Measurements from ENCODE around the gene GRB2. TPM values are rescaled to one million over a fixed set of nuclear protein-coding genes. Genes with fewer than 3 reads are reported as not detected.

The GRB2 gene
- total RNA-seq, 1 experiment from 2014 or later = 79.7 TPM

DNA sequence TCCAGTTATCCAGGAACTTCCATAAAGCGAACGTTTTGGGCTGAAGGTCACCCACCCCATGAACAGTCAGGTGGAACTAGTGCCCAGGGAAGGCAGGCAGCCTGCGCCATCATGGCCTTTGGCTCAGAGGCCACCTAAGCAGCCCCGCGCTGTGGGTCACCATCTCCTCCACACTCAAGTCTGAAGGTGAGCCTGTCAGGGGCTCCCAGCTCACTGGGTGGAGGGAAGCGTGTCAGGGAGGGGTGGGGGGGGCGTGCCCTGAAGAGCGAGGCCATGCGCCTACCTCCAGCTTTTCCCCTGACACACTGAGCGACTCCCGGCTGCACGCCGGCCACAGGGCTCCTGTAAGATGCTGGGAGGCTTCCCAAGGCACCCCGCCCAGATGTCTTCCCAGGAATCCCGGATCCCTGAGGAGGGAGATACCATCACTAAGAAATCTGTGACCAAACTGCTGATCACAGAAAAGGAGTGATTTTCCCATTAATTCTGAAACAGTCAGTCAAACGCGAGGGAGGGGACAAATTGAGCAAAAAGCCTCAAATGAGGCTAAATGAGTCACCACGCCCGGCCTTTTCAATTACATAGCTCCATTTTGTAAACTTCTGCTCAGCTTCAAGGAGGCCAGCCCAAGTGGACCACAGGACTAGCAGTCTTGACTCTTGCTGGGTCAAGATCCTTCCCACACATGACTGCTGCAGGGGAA lies 89.8 kb downstream of the GRB2 start:
- BruUV-seq (replicated peaks) = no TSS peak
- H3K27me3 Mint-ChIP-seq (ENCODE audit: unreplicated experiment) = no peaks in the 10 kb centered on the region
- no peaks in the 10 kb centered on the region for H3K9me3 Mint-ChIP-seq (ENCODE audit: low read depth, unreplicated experiment)
- intact Hi-C loops (cut with micrococcal nuclease; ENCODE audit: unreplicated experiment) = no loop called here
- TF ChIP-seq, protein P1, sequence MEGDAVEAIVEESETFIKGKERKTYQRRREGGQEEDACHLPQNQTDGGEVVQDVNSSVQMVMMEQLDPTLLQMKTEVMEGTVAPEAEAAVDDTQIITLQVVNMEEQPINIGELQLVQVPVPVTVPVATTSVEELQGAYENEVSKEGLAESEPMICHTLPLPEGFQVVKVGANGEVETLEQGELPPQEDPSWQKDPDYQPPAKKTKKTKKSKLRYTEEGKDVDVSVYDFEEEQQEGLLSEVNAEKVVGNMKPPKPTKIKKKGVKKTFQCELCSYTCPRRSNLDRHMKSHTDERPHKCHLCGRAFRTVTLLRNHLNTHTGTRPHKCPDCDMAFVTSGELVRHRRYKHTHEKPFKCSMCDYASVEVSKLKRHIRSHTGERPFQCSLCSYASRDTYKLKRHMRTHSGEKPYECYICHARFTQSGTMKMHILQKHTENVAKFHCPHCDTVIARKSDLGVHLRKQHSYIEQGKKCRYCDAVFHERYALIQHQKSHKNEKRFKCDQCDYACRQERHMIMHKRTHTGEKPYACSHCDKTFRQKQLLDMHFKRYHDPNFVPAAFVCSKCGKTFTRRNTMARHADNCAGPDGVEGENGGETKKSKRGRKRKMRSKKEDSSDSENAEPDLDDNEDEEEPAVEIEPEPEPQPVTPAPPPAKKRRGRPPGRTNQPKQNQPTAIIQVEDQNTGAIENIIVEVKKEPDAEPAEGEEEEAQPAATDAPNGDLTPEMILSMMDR (IDR thresholded peaks at IDR 0.05; ENCODE audit: unreplicated experiment) = no peak
- H3K36me3 Mint-ChIP-seq (ENCODE audit: insufficient read depth, unreplicated experiment) = peaks cover 25% of the 10 kb centered on the region
- no peaks in the 10 kb centered on the region for H3K4me1 Mint-ChIP-seq (ENCODE audit: low read depth, unreplicated experiment)
- CTCF ChIA-PET = interaction anchor here (0.7 kb wide), 1 partner anchor 142 kb away, joined by 5 read pairs; no protein-coding TSS in a partner anchor
- H3K27ac Mint-ChIP-seq (ENCODE audit: unreplicated experiment) = no peak overlapping the region
- no peak for DNase-seq
- no peak overlapping the region for H3K4me3 Mint-ChIP-seq (ENCODE audit: low read depth, unreplicated experiment)

DNA sequence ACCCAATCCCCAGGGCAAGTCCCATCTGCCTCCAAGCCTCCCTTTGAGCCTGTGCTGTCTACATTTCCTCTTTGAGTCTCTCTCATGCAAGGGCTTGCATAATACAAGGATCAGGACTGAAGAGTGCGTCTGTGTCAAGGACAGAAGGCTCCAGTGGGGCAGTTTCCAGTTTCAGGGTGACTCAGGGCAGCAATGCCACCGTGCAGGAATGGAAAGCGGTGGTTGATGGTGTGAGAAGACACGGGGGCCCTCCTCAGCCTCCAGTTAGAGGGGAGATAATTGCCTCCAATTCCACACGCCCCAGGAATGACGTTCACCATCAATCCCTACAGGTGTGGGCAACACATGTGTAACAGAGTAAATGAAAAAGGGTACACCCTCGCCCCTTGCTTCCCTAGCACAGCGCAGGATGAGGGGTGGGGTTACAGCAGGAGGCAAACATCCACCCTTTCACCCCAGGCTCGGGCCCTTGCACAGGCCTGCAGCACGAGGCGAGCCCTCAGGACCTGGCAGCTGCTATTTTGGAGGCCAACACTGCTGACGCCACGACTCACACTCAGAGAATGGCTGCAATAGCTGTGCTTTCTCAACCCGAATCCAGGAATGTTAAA lies 91.4 kb downstream of the GRB2 start:
- Mint-ChIP-seq H3K27me3 (ENCODE audit: unreplicated experiment) (no peaks in the 10 kb centered on the region), H3K4me3 (ENCODE audit: low read depth, unreplicated experiment) (no peak overlapping the region), H3K9me3 (ENCODE audit: low read depth, unreplicated experiment) (no peaks in the 10 kb centered on the region), H3K4me1 (ENCODE audit: low read depth, unreplicated experiment) (peaks cover 10% of the 10 kb centered on the region), H3K36me3 (ENCODE audit: insufficient read depth, unreplicated experiment) (peaks cover 13% of the 10 kb centered on the region), H3K27ac (ENCODE audit: unreplicated experiment) (no peak overlapping the region)
- DNase-seq = no peak
- BruUV-seq (replicated peaks) = no TSS peak
- CTCF ChIA-PET = interaction anchor here (0.7 kb wide), 2 partner anchors 101 to 441 kb away, joined by 3 read pairs; no protein-coding TSS in a partner anchor
- TF ChIP-seq, protein P1 (IDR thresholded peaks at IDR 0.05; ENCODE audit: unreplicated experiment) = no peak
- intact Hi-C loops (cut with micrococcal nuclease; ENCODE audit: unreplicated experiment) = no loop called here

DNA sequence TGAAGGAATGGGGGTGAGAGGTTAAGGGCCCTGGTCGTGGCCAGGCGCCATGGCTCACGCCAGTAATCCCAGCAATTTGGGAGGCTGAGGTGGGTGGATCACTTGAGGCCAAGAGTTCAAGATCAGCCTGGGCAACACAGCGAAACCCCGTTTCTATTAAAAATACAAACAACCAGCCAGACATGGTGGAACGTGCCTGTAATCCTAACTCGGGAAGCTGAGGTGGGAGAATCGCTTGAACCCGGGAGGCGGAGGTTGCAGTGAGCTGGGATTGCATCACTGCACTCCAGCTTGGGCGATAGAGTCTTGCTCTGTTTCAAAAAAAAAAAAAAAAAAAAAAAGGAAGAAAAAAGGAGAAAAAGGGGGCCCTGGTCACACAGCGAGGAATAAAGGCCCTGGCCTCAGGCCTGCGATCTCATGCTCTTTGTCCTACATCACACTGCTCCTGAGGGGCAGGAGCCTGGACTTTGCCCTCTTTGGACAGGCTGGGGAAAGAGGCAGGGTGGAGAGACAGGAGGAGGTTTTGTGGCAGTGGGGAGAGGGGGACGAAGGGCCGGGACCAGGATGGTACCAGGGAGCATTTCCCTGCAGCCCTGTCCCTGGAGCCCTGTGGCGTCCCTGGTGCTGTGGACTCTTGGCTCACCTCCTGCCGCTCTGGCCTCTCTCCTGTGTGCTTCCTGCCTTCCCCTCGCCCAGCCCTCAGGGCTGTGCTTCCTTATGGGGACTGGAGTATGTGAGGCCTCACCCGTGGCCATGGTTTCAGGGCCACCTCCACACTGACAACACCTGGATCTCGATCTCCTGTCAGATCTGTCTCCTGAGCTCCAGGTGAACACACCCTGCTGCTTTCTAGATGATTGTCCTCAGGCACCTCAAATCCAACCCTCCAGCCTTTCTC lies 96.5 kb downstream of the GRB2 start:
- intact Hi-C loops (cut with micrococcal nuclease; ENCODE audit: unreplicated experiment) = no loop called here
- peak overlapping the region; percentile 35 for H3K4me3 Mint-ChIP-seq (ENCODE audit: low read depth, unreplicated experiment)
- CTCF ChIA-PET = interaction anchor here (0.6 kb wide), 1 partner anchor 13 kb away, joined by 3 read pairs; no protein-coding TSS in a partner anchor
- peak overlapping the region; percentile 71 for H3K27ac Mint-ChIP-seq (ENCODE audit: unreplicated experiment)
- no peaks in the 10 kb centered on the region for H3K9me3 Mint-ChIP-seq (ENCODE audit: low read depth, unreplicated experiment)
- TF ChIP-seq, protein P1 (IDR thresholded peaks at IDR 0.05; ENCODE audit: unreplicated experiment) = no peak
- H3K4me1 Mint-ChIP-seq (ENCODE audit: low read depth, unreplicated experiment) = peaks cover 16% of the 10 kb centered on the region
- H3K27me3 Mint-ChIP-seq (ENCODE audit: unreplicated experiment) = no peaks in the 10 kb centered on the region
- peak; percentile 32 for DNase-seq
- H3K36me3 Mint-ChIP-seq (ENCODE audit: insufficient read depth, unreplicated experiment) = peaks cover 9% of the 10 kb centered on the region
- no TSS peak for BruUV-seq (replicated peaks)

DNA sequence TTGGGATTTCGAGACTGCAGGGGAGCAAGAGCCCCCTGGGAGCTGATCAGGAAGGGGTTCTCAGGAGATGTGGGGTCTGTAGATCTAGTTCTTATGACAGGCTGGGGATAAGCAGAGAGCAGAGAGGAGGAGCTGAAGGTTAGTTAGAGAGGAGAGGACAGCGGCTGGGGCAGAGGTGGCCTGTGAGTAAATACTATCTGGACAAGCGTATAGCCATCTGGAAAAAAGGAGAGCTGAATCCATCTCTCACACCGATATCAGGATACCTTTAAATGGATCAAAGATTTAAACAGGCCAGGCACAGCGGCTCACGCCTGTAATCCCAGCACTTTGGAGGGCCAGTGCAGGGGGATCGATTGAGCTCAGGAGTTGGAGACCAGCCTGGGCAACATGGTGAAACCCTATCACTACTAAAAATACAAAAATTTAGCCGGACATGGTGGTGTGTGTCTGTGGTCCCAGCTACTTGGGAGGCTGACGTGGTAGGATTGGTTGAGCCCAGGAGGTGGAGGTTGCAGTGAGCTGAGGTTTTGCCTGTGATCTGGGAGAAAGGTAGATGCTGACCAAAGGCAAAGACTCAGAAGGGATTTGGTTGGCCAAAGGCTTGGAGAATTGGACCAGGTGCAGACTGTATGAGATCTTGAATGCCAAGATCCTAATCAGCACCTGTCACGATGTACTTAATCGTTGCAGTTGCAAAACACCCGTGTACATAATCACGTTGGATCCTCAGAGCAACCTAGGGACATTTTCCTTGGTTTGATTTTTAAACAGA lies 97.3 kb downstream of the GRB2 start:
- TF ChIP-seq, protein P1 (IDR thresholded peaks at IDR 0.05; ENCODE audit: unreplicated experiment) = no peak
- no peak overlapping the region for H3K27ac Mint-ChIP-seq (ENCODE audit: unreplicated experiment)
- H3K4me3 Mint-ChIP-seq (ENCODE audit: low read depth, unreplicated experiment) = no peak overlapping the region
- peaks cover 16% of the 10 kb centered on the region for H3K4me1 Mint-ChIP-seq (ENCODE audit: low read depth, unreplicated experiment)
- intact Hi-C loops (cut with micrococcal nuclease; ENCODE audit: unreplicated experiment) = no loop called here
- no peak for DNase-seq
- H3K36me3 Mint-ChIP-seq (ENCODE audit: insufficient read depth, unreplicated experiment) = peaks cover 5% of the 10 kb centered on the region
- H3K27me3 Mint-ChIP-seq (ENCODE audit: unreplicated experiment) = no peaks in the 10 kb centered on the region
- H3K9me3 Mint-ChIP-seq (ENCODE audit: low read depth, unreplicated experiment) = no peaks in the 10 kb centered on the region
- no TSS peak for BruUV-seq (replicated peaks)
- CTCF ChIA-PET = interaction anchor here (0.6 kb wide), 1 partner anchor 12 kb away, joined by 3 read pairs; no protein-coding TSS in a partner anchor
